Cerebellar nuclear complex (tissue), 1 donor: ENCODE data around the gene RUNX2.

Source experiments
- DNase-seq, 2 experiments: peaks; one replicate each; lab custom pipeline; 2025; lab: John Stamatoyannopoulos, UW

Gene RUNX2

DNA sequence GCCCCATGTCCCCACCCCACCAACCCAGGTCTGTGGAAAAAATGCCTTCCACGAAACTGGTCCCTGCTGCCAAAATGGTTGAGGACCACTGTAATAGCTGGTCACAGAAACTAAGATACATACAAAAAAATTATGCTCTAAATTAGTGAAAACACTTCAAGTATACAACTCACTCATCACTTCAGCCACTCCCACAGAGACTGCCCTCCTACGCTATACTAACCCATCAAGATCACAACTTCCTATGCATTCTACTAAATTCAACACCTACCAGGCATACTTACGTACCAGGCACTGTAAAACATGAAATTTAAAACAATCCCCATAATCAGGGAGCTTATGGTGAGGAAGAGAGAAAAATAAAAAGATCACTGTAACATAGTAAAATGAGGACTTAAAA is 22.9 kb downstream of the RUNX2 start:
- no peak for DNase-seq

DNA sequence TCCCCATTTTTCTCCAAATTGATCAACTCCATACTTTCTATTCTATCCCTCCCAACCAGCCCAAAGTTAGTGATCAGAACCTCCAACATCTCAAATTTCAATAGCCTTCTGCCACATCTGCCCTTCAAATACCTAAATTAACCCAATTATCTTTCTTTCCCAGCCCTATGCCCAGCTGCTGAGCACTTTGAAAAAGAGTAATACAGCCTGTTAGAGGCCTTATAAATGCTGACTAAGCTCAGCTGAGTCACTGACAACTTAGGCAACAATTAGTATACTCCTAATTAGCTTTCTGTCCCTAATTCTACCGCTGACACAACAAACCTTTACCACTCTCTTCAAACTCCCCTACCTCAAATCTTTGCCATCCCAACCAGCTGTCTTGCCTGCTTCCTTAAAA is 23.5 kb downstream of the RUNX2 start:
- DNase-seq: no peak

DNA sequence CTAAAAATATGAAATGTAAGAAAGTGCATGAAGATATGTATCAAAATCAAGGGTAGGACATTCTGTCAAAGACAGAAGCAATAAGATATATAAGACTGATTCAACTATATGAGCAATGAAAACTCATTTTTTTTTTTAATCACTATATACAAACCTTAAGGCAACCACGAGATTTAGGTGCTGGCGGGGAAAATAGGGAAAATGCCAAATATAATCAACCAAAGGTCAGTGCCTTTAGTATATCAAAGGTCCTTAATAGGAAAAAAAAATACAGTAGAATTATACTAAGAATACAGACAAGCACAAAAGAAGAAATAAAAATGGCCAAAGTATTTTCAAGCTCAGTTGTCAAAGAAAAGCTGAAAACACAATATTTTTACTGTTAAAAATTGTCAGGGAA is 25.5 kb downstream of the RUNX2 start:
- no peak for DNase-seq

DNA sequence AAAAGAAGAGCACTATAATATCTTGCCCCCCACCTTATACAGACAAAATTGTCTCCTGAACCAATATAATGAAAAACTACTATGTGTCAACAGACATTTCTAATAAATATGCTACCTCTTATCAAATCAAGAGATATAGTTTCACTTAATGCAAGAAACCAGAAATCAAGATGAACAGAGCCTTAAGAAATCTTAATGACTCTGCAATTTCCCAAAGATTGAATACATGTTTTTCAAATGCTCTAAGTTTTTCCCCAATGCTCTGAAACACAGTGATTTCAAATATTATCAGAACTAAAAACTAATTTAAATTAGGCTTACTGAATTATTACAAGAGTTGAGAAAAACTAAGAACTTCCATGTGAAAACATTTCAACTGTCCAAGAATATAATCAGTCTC is 36.3 kb downstream of the RUNX2 start:
- no peak for DNase-seq

DNA sequence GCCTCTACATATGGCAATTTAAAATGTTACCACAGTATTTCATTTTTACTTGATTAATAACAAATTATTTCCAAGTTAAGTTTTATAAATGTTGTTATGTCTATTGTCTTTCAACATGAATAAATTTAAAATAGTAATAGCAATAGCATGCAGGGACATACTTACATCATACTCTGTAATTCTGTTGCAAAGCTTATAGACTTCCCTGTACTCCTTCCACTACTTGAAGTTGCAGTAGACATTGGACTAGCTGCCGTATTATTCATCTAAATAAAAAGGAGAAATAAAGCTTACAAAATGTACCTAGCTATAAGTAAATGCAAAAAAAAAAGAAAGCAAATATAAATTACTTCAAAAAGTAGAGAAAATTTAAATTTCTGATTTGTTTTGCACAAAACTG is 36.9 kb downstream of the RUNX2 start:
- no peak for DNase-seq

DNA sequence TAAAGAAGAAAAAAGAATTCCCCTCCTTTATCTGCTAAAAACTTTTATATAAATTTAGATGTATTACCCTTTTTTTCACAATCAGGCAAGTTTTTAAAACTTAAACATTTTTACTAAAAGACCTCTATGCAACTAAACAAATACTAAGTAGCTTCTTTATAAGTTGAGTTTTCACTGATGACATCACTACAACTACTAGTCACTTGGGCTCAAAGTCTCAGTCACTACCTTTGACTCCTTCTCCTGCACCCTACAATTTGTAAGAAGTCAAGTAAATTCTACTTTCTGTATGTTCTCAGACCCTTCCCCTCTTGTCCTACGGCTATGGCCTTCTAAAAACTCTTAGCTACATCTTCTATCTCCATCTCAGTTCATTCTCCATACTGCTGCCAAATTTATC is 38.4 kb downstream of the RUNX2 start:
- no peak for DNase-seq

DNA sequence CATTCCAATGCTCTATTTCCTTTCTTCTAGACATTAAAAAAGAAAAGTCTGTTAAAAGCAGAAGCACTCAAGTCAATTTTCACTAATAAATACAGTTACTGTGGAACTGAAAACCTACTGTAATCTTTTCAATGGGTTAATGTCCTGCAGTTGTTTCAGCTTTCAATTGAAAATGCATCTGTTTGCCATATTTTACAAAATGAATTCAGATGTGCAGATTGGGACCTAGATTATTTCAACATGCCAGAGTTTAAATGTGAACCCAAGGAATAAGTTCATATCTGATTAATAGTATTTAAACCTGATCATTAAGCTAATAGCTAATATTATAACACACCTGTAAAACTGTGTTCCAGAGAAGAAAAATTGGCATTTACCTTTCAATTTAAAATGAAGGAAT is 39.9 kb downstream of the RUNX2 start:
- no peak for DNase-seq

DNA sequence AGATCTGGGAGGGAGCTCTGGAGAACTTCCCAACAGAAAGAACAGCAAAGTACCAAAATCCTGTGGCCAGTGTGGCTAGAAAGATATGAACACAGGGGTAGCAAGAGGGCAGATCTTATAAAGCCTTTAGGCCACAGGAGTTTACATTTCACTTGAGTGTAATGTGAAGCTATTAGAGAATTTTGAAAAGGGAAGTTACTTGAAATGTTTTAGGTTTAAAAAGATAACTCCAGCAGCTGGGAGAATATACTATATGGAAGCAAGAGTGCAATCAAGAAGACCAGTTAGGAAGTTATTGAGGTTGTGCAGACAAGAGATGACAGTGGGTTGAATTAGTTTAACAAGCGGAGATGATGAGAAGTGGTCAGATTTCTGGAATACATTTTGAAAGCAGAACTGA is 41.7 kb downstream of the RUNX2 start:
- no peak for DNase-seq

DNA sequence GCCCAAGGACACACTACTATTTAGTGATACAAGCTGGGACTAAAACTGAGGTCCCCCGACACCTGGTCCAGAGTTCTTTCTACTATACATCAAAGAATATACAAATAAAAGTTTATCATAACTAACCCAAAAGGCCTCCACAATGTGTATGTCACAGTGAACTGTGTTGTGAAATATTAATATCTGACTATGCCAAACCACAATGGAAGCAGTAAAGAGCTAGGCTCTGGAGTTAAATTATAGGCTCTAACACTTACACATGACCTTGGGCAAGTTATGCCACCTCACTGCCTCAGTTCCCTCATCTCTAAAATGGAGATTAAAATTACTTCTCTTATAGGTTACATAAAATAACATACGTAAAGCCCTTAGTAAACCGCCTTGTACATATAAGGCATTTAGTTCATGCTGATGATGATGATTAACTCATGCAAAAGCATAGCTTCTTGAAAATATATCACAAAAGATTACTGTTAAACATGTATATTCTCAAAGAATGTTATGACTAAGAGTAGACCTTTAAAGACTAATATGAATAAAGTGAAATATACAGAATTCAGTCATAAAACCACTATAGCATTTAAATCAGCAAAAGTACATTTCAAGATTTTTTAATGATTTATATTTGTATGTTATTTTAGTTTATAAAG is 43.9 kb downstream of the RUNX2 start:
- no peak for DNase-seq

DNA sequence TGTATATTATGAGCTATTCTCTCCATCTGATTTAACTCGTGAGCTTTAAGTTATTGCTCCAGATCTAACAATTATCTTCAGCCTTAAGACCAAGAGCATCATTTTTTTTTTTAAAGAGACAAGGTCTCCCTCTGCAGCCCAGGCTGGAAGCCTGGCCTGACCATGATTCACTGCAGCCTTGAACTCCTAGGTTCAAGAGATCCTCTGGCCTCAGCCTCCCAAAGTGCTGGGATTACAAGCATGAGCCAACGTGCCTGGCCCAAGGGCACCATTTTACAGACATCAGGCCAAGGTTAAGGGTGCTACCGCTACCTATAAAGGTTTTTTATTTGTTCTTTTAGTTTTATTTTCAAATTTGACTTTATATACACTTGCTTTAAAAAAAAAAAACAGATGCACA is 47.3 kb downstream of the RUNX2 start:
- DNase-seq: no peak

DNA sequence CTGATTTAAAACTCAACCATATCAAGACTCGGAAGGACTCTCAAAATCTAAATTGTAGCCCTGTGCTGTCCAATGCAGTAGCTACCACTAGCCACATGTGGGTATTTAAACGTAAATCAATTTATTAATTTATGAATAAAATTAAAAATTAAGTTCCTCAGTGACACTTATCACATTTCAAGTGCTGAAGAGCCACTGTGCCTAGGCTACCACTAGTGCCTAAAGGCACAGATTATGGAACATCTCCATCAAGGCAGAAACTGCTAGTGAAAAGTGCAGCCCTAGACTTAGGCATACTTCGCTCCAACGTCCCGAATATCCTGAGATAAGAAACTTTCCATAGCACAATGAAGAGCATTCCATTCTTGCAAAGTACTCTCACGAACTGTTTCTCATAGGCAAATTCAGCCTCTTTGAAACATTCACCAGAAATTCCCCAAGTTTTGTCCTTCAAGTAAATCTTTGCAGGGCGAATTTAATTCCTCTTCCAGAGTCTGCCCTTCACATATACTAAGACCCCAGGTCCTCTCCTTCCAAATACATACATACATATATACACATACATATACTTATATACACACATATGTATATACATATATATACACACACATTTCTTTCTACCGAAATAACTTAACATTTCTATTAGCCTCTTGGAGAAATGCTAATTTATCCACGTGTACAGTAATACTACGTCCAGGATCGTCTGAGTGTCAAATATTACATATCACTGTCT is 48.3 kb downstream of the RUNX2 start:
- no peak for DNase-seq

DNA sequence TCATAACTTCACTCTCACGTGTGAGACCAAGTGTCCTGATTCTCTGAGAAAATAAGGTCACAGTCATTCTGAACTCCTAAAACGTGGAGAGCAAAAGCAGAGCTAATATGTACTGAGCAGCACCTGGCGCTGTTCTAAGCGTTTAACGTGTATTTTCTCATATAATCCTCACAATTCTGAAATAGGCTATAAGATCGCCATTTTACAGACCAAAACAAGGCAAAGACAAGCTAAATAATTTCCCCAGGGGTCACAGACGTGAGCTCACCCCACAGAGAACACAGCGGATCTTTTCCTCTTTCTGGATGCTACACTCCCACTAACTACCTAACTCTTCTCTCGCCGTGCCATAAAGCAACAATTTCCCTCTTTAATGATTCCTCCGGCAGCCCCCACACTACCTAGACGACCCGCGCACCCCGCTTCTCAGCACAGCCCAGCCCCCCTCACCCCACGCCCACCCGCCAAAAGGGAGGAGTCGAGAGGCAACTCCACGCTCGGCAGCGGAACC is 49.0 kb downstream of the RUNX2 start:
- DNase-seq: peak in 1 of 2 experiments; percentile 5

DNA sequence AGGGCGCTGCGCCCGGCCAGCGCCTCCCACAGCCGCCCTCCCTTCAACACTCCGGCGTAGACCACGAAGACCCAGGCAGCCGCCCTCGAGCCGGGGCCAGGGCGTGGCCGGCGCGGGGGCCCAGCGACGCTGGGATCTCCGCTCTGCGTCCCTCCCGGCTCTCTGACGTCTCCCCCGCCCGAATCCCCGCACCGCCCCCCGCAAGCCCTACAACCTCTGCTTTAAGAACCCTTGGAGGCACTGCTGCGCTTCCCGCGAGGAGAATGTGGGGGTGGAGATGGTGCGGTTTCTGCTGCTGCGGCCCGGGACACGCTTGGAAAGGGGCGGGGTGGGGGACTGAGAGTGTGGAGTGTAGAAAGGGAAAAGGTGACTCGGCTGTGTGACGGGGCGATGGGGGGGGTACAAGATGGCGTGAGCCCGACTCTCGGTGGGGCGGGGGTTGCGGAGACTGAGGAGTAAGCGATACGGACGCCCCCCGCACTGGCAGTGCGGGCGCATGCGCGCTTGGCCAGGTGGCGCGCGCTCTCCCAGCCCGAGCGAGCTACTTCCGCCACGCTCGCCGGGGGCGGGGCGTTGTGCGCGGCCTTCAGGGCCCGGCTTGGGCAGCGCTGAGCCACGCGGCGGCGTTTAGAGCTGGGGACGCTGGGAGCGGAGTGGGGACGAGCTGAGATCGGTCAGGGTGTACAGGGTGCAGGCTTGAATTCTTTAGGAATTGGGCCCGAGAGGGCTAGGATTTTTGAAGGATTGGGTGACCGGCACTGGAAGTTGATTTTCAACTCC is 49.6 kb downstream of the RUNX2 start, which contains the start of gene SUPT3H:
TSS of gene SUPT3H (minus strand) at position 381 of the 780 bp plus-strand sequence.
- peak; percentile 56 to 64 for DNase-seq

DNA sequence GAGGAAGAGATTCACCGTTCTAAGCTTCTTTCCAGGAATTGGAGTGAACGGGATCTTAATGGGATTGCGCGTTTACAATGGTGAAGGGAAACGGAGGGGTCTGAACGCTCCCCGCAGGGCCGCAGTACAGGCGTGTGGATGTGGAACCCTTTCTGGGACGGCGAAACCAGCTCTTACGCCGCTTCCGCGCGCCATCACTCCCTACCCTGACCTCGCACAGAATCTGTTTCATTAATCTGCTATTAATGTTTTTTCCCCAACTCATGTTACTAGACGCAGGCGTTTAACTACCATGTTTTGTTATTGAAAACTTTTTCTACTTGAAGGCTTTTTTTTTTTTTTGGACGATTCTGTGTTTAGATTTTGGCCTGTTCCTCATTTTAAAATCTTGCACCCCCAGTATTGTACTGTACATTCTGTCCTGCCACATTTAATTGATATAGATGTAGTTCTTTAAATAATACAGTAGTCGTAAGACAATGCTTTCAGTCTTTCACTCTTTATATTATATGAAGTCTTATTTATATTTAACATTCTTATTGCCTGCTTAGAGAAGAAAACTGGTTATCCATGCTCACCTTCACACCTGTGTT is 50.3 kb downstream of the RUNX2 start:
- no peak for DNase-seq

DNA sequence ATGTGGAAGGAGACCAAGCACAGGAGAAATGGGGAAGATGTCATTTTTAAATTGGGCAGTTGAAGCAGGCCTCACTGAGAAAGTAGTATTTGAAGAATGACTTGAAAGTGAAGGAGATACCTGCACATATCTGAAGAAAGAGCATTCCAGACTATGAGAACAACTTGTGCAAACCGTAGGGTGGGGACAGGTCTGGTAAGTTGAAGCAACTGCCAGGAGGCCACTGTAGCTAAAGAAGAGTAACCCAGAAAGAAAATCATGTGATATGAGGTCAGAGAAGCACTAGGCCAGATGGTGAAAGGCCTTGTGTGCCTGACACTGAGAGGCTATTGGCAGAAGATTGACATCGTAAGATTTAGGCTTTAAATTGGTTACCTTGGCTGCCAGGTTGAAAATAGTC is 54.3 kb downstream of the RUNX2 start:
- DNase-seq: no peak

DNA sequence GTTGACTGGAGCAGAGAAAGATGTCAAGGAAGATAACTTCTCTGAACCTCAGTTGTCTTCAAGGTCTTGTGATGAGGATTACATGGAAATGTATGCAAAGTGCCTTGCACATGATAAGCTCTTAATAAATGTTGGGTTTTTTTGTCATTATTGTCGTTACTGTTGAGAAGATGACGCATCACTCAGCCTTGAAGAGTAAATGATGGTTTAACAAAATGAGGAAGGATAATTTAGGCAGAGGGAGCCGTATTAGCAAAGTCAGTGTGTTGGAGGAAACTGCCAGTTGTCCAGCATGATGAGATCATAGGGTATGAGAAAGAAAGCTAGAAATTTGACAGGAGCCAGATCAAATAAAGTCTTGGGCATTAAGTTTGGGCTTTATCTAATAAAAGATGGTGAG is 58.4 kb downstream of the RUNX2 start:
- DNase-seq: no peak

DNA sequence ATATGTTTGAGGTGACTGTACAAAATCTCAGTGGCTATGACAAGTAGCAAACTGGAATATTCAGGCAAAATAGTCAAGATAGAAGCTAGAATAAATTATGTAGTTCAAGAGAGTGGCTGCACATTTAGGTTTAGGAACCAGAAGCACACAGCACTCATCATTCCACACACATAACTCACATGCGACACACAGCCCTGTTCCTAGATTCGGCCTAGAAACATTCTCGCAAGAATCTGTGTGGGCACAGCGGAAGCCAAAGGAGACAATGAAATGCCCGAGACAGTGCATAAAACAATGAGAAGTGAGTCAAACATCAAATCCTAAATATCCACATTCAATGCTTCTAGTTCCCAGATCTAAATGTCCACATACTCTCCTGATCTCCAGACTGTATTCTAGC is 59.1 kb downstream of the RUNX2 start:
- no peak for DNase-seq

DNA sequence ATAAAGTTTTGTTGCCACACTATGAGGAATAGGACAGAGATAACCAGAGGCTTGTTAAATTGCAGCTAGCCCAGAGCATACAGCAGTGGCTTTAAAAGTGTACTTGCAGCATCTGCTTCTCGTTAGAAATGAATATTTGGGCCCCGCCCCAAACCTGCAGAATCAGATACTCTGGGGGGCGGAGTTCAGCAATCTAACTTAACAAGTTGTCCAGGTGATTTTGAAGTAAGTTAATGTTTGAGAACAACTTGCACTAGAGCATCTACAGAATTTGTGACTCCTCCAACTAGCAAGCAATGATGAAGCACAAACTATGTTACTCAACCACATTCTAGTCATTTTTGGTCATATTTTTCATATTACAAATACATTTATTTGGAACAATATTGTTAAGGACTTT is 60.2 kb downstream of the RUNX2 start:
- no peak for DNase-seq

DNA sequence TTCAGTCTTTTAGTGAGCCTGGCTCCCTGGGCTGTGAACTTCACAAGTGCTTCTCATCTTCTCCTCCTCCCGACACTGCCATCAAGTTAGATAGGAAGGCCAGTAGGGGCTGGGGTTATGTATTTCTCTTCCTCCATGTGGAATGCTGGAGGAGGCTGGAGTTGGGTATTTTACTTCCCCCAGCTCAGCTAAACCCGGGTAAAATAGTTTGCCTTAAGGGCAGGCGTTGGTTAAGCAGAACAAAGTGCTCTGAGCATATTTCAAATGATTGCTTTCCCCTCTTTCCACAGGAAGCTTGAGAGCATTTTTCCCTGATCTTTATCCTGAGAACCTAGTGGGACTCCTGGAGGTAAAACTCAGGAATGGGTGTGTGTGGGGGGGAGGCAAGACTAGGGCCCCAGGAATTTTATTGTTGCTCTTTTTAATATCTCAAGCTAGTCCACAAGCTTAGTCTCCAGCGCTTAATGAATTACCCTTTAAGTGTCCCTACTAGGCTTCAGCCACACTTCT is 66.5 kb downstream of the RUNX2 start:
- DNase-seq: no peak

DNA sequence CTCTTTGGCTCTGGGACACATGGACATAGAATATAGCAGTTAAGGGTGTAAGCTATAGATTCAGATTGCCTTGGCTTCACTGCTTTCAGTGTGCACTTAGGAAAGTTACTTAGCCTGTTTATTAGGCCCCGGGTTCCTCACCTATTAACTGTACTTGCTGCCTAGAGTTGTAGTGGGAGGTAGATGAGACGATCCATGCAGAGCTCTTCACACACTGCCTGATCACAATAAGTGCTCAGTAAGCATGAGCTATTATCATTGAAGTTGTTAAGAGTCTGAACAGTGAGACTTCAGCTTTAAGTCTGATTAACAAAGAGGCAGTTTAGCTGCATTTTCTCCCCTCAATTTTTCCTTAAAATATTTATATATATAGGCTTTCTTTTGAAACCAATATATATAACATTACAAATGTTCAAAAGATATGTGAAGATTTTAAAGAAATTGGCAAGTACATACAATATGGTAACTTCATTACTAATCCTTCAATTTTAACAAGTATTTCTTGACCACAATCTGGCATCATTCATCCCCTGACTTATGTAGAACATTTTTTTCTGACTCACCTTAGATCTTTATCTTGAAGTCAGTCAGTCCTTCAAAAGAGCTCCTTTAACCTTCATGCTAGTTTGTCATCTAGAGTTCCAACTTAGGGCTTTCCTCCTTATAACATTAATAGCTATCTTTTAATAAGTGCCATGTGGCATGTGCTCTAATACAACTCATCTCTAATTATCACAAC is 70.1 kb downstream of the RUNX2 start:
- DNase-seq: no peak

DNA sequence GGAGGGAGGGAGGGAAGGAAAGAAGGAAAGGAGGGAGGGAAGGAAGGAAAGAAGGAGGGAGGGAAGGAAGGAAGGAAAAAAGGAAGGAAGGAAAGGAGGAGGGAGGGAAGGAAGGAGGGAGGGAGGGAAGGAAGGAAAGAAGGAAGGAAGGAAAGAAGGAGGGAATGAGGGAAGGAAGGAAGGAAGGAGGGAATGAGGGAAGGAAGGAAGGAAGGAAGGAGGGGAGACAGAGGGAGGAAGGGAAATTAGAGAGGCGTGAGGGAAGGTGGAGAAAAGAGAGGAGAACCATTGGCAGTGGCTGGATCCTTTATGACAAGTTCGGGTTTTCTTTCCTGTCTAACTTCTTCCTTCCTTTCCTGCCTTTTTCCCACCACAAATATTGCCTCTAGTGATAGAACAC is 71.9 kb downstream of the RUNX2 start:
- no peak for DNase-seq

DNA sequence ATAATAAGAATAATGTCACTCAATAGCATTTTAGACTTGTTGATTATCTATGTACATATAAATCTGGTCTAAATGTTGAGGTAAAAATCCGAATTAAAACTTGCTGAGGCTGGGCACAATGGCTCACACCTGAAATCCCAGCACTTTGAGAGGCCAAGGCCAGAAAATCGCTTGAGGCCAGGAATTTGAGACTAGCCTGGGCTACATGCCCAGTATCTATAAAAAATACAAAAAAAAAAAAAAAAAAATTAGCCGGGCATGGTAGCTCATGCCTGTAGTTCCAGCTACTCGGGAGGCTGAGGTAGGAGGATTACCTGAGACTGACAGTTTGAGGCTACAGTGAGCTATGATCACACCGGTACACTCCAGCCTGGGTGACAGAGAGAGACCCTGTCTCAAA is 83.8 kb downstream of the RUNX2 start:
- no peak for DNase-seq
